NCI-H1436 (cell line): ENCODE results near the gene DGUOK.
A peak's percentile ranks its signal among the peaks of the same experiment; 100 is the strongest.

Experiments
- DNase-seq: peaks from one replicate; lab custom pipeline; 2025; lab: John Stamatoyannopoulos, UW

Gene DGUOK

DNA sequence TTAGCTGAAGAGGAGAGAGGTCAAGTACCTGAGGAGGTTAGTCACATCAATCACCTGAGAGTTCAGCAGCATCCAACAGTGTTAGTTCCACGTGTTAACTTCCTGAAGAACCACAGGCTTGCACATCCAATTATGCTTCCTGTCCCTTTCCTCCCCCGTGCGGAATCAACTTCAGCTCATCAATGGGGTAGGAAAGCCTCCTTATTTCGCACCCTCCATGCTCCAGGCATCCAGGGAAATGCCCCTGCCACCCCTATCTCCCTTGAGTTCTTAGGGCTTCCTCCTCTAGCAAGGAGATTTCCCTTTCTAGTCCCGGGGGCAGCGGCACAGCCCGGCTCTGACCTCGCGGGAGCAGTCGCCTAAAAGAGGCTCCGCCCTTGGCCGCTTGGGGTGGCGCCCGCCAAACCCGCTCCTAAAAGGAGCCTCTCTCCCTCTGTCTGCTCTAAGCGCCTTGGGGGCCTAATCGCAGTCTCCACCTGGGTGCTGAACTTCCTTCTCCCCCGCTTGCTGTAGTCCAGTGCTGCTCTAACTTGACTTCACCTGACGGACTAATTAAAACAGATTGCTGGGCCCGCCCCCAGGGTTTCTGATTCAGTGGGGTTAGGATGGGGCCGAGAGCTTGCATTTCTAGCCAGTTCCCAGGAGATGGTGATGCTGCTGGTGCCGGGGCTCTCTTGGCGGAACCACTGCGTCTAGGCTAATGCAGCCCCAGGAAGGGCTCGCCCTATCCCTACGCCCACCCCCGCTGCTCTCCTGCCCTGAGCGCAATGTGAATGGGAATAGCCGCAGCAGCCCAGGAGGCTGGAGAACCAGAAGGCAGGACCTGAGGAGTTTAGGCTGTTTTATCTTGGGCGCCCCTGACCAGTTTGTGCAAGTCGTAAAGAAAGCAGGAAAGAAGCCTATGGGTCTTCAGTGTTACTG lies 54.7 kb downstream of the DGUOK start:
- DNase-seq, result peak; percentile 23

DNA sequence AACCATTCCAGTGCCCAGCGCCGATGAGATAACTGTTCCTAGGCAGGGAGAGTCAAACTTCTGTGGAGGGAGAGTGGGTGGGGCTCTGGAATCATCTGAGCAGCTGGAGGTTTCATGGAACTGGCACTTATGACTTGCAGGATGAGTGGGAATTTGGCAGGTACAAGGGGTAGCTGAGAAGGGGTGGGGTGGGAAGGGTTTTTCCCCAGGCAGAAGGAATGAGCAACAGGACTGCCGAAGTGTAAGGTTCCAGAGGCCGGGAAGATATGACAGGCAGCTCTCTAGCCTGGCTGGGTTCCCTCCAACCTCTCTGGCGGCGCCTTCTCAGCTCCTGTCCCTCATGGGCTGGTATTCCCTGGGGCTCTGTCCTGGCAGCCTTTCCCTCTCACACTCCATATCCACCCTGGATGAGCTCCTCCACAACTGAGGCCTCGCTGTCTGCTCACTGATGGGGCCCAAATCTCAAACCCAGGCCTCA lies 55.5 kb downstream of the DGUOK start:
- DNase-seq, result no peak

DNA sequence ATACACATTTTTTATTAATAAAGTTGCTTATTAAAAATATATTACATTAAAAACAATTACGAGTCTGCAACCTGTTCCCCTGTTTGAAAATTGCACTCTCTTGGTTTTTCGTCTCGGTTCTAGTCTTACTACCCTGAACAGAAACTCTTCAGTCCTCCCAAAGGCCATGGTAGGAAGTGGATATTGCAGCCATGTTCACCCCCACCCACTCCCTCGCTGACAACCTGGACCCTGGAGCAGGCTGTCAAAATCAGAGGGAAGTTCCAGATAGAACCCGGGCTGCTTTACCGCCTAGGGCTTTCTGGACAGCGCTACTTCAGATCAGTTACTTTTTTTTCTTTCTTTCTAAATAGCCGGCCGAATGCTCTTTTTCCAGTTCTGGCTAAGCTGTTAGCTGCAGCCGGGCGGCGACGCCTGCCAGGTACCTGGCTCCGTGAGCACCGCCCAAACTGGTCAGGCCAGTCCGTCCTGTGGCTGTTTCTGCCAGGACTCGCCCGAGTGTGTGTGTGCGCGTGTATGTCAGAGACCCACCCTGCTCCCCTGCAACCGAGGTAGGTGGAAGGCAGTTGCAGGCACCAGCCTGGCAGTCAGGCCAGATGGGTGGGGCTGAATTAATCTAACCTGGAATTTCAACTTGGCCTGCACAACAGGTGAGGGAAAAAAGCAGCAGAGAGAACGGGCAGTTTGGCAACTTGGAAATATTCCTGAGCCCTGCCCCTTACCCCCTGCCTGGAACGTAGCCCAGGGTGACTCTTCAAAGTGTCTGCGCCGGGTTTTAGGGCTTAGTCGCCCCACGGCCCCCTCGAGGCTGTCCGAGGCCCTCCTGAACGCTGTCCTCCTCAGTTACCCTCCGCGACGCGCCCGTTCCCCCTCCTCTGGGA lies 56.9 kb downstream of the DGUOK start:
- DNase-seq, result no peak

DNA sequence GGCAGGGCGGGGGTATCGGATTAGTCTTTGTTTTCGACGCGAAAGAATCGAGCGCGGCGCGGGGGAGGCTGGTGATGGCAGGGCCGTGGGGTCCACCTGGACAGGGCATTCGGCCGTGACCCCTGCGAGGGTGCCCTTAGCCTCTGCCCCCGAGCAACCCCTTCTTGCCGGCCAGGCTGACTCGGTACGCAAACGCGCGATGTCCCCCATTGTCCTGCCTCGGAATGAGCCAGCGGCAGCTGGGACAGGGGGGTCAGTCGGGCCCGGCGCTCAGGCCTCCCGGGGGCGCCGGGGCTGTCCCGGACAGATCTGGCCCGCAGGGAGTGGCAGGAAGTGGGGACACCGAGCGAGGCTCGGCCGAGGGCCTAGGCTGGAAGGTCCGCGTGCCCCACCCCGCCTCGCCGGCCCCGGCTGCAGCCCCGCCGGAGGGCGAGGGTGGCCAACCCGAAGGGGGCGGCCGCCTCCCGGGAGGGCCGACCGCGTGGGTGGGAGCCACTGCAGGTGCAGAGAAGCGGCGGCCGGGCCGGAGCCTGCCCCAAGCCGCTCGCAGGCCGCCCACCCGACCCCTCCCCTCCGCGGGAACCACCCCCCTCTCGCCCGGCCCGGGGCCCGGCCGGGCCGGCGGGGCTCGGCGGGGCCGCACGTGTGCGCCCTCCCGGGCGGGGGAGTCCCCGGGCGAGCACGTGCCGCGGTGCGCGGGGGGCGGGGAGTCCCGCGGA lies 57.7 kb downstream of the DGUOK start, which contains the start of gene TET3:
TET3 (plus strand) TSS at position 708 of the 719 bp plus-strand sequence. CDS start 1,494 bp downstream, outside the sequence.
- DNase-seq, result peak; percentile 17

DNA sequence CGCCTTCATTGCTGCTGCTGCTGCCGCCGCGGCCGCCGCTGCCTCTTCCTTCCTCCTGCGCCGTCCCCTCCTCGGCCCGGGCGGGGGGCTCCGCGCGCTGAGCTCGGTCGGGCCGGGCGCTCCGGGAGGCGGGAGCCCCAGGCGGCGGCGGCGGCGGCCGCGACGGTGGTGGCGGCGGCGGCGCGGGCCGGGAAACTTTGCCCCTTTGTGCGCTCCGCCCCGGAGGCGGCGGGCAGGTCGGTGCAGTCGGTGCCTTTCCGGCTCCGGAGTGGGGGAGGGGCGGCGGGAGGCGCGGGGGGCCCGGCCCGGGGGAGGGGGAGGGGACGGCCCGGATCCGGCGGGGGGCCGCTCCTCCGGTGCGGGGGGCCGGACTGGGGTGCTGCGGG lies 58.2 kb downstream of the DGUOK start:
- no peak for DNase-seq

DNA sequence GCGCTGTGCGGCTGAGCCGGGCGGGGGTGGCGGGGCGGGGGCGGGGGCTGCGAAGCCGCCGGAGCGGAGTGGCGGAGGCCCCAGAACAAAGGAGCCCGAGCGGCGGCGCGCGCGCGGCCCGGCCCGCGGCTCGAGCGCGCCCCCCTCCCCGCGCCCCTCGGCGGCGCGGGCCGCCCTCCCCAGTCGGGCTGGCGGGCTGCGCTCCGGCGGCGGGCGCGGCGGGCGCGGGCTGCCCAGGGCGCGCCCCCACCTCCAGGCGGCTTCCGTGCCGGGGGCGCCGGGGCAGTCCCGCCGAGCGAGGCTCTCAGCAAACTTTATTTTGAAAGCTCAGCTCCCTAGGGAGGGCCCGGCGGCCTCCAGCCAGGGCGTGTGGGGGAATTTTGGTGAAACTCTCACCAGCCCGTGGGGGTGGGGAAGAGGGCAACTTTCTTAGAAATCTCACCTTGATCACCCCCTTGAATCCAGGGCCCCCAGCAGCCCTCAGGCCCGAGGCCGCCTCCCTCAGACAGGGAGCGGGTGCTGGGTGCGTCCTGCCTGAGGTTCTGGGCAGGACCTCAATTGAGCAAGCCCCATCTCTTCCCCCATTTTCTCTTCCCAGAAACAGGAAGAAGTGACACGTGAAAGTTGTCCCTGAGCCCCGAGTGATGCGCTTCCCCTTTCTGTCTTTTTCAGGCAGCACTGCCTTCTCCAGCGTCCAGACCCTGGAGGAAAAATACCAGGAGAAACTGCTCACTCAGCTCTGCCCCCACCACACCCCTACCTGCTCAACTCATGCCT lies 58.8 kb downstream of the DGUOK start:
- peak; percentile 40 for DNase-seq

DNA sequence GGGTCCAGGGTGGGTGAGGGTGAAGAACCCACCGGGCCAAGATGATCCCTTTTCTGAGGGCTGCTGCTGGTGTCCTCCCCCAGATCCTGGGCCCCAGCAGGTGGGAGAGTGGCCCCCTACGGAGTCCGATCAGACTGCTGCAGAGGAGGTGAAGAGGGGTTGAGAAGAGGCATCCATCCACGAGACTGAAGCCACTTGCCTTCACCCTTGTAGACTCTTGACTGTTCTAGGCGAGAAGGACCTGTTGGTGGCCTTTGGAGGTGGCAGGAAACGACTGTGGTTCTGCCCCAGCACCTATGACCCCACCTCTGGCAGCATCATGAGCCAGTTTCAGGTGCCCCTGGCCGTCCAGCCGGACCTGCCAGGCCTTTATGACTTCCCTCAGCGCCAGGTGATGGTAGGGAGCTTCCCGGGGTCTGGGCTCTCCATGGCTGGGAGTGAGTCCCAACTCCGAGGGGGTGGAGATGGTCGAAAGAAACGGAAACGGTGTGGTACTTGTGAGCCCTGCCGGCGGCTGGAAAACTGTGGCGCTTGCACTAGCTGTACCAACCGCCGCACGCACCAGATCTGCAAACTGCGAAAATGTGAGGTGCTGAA lies 59.5 kb downstream of the DGUOK start:
- DNase-seq, result no peak

DNA sequence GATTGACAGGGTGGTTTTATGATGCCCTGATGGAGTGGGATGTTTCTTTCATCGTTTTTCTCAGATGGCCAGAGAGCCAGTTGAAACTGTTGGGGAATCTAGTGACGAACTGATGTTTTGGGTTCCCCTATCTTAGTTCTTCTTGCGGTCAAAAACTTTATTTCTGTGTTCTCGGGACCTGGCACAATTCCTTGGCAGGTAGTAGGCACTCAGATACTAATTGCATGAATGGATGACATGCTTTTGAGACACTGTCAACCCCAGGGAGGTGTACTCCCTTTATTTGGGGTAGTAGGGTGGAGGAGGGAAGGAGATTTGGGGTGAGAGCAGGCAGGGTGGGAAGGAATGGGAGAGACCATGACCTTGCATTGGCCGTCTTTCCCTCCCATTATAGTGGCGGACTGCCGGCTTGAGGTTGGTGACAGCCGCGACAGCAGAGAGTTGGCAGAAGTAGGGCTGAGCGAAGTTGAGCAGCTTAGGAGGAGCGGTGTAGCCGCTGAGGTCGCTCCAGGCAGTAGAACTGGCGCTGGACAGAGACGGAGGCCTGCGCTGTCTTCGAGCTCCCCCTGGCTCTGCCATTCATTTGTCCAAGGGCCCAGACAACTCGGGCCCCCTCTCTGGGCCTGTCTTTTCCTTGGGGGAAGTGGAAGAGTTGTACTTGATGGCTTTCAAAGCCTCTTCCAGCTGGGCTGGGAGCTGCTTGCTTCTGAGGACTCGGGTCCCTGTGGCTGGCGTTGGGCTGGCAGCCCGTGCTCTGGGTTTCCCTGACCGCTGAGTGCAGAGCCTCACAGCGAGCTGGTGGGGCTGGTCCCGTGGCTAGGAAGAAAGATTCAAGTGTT lies 60.6 kb downstream of the DGUOK start:
- no peak for DNase-seq

DNA sequence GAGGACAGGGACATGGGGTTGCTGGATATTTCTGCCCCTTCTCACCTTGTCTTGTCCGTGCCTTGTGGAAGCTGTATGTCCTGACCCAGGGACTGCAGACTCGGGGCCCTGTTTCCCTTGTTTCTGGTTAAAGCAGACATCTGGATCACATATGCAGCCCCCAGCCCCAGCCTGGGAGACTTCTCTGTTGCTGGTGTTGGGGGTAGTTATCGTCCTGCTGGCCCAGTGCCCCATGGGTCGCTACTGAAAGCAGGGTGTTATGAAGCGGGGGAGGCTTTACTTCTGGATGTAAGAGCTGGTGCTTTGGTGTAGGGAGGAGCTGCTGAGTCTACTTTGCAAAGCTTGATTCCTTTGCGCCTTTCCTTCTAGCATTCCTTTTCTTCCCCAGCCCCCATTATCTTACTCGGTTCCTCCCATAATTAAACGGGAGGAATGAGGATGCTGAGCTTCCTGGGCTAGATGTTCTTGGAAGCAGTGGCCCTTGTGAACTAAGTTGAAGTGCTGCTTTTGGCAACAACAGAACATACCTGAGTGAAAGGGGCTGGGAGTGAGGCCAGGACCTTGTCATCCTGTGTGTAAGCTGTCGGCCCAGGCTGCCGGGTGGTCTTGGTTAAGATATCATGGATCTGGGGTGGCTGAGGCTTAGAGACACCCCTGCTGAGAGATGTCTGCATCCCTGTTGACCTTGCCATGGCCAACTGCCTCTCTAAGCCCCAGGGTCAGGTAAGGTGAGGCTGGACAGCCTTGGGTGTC lies 61.4 kb downstream of the DGUOK start:
- no peak for DNase-seq

DNA sequence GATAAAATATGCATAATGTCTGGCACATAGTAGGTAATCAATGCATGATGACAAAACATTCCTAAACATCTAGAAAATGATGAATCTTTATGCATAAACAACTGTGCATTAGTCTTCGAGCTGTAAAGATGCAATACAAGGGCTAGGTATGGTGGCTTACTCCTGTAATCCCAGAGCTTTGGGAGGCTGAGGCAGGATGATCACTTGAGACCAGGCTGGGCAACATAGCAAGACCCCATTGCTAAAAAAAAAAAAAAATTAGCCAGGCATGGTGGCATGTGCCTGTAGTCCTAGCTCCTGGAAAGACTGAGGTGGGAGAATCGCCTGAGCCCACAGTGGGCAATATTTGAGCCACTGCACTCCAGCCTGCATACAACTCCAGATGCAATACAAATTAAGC lies 63.3 kb downstream of the DGUOK start:
- DNase-seq, result no peak

DNA sequence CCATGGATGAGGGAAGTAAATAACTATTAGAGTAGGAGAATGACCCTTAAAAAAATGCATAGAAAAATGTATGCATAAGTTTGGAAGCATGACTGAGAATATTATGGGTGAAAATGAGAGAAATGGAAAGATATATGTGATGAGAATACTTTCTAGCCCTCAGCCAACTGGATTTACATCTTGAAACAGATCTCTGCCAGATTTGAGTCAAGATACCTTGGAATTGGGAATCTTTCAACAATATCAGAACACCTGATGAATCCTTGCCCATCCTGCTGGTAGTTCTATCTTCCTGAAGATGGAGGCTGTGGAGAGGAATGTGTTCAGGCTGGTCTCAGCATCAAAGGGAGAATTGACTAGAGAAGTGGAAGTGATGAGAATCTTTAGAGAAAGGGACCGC lies 63.9 kb downstream of the DGUOK start:
- no peak for DNase-seq

DNA sequence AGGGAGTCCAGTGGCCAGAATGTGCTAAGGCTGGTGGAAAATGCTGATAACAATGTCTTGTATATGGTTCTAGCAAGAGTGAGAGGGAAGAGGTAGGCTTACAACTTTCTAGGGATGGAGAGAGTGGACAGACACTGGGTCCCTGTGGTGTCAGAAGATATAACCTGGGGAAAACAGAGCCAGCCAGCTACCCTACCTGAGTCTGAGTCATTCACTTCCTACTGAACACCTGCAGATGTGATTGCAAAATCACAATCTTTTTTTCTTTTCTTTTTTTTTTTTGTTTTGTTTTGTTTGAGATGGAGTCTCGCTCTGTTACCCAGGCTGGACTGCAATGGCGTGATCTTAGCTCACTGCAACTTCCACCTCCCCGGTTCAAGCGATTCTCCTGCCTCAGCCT lies 65.4 kb downstream of the DGUOK start:
- DNase-seq, result no peak

DNA sequence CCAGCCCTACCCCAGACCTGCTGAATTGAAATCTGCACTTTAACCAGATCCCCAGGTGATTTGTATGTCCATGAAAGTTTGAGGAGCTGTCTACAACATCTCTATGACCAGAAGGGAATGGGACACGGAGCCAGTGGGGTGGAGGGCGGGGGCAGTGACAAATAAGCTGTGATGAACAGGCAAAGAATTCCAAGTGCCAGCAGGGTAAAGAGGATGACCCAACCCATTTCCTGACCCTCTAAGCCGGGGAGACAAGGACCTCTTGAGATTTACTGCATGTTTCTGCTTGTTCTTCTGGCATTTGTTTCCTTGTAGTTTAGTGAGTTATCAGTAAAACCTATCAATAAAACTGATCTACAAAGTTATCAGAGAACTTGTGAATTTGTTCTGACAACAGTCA lies 66.7 kb downstream of the DGUOK start:
- DNase-seq, result no peak

DNA sequence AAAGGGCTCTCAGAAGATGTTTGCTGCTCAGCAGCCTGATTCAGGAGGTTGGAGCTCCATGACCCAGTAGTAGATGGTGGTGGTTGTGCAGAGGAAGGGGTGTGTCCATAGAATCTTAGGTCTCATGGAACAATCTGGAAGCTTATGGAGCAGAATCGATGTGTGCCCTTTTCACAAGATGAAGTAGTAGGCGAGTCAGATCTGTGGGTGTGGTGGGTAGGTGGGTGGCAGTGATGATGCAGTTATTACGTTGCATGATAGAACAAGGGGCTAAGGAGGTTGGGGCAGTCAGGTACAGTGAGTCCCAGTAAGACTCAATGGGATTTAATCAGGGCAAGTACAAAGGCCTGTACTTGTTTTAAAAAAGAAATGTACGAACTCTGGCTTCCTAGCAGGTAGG lies 67.1 kb downstream of the DGUOK start:
- no peak for DNase-seq

DNA sequence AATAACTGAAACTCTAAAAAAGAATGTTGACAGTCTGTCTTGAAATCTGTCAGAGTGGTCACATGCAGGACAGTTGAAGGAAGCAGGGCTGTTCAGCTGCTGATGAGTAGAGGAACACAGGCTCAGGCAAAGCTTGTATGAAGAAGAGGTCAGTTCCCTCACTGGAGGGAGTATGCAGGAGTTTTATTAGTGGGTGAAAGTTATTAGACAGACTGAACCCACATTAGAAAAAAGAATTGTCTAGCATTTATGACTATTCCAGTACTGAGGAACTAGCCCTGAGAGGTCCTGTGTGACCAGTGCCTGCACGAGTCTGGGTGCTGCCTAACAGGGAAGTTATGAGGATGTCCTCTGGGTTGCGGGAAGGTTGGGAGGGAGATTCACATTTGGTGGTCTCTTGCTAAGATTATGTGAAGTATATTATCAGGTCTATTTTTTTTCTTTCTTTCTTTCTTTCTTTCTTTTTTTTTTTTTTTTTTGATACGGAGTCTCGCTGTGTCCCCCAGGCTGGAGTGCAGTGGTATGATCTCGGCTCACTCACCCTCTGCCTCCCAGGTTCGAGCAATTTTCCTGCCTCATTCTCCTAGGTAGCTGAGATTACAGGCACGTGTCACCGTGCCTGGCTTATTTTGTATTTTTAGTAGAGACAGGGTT lies 67.6 kb downstream of the DGUOK start:
- no peak for DNase-seq

DNA sequence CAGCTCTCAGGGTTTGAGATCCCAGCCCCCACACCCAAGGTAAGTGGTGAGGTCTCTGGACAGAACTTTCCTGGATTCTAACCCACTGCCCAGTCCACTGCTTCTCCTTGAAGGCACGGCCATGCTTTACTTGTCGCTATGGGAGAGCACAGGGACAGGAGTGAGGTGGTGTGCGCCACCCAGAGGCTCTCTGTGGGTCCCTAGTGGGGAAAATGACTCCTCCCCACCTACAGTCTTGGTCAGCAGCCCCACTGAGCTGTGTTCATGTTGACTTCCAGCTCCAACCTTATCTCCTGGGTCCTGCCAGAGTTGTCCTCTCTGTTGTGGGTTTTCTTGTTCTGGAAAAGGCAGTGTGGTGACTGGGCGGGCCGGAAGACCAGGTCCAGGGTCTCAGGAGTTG lies 69.1 kb downstream of the DGUOK start:
- no peak for DNase-seq

DNA sequence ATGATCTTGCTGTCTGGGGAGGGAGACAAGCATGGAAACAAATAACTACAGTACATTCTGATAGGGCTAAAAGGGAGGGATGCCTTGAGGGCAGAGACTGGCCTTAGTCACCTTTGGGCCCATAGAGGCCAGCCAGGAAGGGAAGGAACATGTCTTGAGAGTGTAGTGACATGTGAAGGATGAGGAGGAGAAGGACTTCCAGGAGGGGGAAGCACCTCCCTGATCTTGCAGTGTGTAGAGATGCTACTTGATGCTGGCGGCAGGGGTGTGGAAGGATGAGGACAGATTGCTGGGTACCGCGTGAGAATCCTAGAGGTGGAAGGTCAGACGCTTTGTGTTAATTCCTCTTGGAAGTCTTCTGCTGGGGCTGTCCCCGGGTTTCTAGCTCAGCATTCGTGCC lies 71.1 kb downstream of the DGUOK start:
- no peak for DNase-seq

DNA sequence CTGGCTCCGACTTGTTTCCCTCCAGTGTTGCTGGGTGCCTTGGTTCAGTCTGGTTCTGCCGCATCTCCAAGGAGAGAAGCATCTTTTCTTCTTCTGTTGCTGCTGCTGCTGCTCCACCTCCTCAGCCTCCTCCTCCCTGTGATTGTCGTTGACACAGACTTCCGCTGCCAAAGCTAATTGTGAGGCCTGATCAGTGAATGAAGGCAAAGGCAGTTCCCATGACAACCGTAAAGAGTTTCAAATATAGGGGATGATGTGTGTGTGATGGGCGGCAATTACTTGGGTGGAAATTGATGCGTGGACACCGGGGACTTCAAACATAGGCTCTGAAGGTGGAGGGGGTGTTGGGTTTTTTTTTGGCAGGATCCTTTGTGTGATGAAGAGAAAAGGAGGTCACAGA lies 71.8 kb downstream of the DGUOK start:
- DNase-seq, result peak; percentile 52

DNA sequence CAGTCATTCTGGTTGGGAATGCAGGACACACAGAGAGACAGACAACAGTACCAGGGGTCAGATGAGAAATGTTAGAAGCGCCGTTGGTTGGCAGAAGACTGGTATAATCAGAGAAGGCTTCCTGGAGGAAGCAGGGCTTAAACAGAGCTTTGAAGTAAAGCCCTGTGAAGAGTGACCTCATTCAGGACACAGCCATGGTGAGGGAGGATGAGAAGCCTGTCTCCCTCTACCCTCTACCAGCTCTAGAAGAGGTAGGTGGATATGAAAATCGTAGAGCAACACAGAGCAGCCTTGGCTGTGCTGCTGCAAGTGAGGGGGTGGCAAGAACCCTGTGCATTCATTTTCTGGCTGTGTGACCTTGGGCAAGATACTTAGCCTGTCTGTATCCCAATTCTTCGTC lies 72.3 kb downstream of the DGUOK start:
- no peak for DNase-seq
